Fibroblast of upper back skin (primary cell): ENCODE measurements around the gene AKAP6.
"Not testable (repeated sequence)": the region's sequence is repeated elsewhere in the genome, so short reads cannot be mapped to it uniquely, and the experiment has no call there.

Source experiments
- DNase-seq: peaks from one replicate; pipeline ENCODE4 v3.0.0-alpha.2; 2013

Gene AKAP6

DNA sequence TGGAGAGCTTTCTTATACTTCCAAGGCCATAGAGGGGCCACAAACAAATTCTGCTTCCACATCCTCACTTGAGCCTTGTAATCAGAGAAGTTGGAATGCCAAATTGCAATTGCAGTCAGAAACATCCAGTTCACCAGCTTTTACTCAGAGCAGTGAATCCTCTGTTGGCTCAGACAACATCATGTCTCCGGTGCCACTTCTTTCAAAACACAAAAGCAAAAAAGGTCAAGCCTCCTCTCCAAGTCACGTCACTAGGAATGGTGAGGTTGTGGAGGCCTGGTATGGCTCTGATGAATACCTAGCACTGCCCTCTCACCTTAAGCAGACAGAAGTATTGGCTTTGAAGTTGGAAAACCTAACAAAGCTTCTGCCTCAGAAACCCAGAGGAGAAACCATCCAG, 217.1 kb downstream of the AKAP6 start:
- no peak for DNase-seq

DNA sequence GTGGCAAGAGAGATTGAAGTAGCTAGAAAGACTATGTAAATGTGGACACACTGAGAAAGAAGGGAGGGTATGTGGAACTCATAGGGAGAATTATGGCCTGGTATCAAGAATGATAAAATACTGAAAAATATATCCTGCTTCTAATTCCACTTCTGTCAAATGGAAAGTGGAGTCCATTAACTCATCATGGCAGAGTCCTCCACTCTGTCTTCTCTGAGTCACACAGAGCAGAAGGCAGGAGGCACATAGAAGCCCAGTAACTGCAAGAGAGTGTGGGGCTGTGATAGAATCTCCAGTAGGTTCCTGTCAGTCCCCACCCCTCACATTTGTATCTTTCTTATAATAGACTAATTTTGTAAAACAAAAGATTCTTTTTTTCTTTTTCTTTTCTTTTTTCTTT, 223.7 kb downstream of the AKAP6 start:
- no peak for DNase-seq

DNA sequence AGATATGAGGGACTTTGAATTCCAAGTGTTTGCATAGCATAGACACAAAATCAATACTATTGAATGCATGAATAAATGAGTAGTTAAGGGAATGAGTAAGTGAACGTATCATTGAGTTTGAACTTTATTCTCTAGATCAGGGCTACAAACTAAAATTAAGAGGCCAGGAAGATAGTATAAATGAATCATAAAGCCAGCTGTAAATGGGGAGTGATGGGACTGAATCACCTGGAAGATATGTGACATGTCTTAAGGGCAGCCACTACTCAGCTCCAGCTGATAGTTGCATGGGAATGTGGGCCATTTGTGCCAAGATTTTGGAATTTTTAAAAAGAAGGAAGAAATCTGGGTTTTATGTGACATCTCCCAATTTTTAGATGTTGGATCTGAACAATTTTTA, 229.9 kb downstream of the AKAP6 start:
- DNase-seq, result peak; percentile 49

DNA sequence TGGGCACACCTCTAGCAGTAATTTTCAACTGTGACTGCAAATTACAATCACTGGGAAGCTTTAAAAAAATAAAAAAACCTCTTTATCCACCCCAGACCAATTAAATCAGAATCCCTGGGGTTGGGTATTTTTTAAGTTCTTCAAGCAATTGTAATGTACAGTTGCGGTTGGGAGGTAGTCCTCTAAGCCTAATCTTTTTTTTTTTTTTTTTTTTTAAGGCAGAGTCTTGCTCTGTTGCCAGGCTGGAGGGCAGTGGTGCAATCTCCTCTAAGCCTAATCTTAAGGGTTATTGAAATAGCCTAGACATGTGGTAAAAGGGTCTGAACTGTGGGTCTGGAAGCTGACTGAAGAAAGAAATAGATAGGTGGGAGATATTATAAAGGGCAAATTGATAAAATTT, 230.5 kb downstream of the AKAP6 start:
- peak; percentile 28 for DNase-seq

DNA sequence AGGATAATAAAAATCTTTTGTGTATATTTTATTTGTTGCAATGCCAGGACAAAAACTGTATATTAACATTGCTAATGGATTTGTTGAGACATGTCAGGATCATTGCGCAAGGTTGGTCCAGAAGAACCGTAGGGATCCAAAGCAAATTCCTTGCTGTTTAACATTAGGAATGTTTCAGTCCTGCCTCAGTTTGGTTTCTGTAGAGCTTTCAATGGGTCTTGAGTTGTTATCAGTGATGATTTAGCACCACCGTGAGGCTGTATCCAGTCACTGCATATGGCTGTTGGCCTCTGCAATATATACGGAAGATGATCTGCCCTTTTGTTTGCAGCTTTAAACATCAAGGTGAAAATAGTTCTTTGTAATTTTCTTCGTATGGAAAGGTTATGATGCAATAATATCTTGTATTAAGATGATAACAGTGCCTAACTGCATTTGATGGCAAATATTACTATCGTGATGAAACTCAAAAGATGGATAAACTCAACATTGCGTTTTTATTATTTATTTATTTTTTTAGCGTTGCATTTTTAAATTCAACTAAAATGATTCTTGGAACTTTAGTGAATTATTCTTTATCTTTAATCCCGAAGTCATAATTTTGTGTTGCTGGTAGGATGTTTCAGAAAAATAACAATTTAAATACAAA, 231.2 kb downstream of the AKAP6 start:
- peak; percentile 84 for DNase-seq

DNA sequence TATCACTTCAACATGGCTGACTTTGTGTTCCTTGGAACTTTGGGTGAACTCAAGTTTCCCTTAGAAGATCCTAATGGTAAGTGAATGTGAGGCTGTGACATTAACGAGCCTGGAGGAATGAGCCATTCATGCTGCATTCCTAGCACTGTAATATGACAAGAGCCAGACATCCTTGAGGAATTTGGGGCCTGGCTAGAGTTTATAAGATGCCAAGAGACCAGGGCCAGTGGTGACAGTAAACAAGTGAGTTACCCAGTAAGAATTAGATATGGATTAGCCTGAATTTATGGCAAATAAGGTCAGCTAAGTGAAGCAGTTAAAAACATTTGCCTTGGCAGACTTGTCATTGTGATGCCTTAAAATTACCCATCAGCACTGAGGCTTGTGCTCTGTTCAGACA, 232.4 kb downstream of the AKAP6 start:
- peak; percentile 75 for DNase-seq

DNA sequence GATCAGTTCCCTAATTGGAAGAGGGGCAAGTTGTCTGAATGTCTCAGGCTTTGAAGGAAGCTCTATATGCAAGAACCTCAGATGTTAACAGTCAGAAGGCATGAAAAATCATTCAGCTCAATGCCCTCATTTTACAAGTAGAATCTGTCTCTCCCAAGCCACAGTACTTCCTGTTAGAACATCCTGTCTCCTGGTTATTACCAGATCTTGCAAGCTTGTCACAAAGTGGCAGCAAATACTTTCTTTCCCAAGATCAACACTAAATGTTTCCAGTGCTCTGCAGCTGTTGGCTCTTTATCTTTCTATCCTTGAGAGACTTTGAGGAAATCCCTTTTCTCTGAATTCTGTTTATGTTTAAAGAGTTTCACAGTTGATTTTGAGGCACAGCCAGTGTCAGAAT, 235.5 kb downstream of the AKAP6 start:
- peak; percentile 34 for DNase-seq

DNA sequence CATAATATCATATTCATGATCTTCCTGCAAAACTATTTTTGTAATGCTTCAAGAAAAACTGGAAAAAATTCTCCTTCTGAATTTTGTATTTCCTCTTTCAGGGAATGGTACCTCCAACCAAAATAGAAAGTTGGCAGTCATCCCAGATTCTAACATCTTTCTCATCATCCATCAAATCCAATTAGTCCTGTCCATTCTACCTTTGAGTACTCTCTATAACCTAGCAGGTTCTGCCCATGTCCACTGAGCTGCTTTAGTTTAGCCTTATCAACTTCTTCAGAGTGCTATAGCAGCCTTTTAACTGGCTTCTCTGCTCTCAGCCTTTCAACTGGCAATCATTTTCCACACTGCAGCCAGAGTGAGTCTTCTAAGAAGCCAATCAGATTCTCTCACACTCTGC, 236.2 kb downstream of the AKAP6 start:
- DNase-seq, result peak; percentile 21

DNA sequence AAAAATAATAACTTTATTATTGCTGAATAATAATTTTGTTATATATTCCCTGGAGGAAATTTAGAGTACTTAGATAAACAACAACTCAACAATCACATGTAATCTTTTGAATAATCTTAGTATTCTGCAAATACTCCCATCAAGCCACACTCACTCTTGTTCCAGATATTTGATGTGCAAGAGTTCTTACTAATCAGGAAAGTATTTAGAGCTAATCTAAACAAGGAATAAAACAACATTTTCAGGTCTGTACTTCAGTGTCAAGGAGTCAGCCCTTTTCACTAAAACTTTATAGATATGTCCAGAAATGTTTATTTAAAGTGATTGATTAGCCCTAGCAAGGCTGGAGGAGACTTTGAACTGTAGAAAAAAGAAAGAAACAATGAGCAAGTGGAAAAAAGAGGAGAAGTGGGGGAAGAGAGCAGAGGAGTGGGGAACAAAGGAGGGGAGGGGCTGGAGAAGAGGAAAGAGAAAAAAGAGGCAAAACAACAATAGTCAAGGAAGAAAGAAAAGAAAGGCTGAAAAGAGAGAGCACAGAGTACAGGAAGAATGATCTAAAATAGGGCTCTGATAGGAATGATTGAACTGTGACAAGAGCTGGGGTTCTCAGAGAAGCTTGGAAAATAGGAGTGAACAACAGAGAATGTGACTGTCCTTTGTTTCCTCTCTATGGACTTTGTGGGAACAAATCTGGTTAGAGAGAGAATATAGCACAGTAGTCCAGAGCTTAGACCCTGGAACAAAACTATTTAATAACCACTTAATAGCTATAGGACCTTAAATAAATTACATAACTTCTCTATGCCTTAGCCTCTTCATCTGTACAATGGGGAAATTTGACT, 238.7 kb downstream of the AKAP6 start:
- peak; percentile 34 for DNase-seq

DNA sequence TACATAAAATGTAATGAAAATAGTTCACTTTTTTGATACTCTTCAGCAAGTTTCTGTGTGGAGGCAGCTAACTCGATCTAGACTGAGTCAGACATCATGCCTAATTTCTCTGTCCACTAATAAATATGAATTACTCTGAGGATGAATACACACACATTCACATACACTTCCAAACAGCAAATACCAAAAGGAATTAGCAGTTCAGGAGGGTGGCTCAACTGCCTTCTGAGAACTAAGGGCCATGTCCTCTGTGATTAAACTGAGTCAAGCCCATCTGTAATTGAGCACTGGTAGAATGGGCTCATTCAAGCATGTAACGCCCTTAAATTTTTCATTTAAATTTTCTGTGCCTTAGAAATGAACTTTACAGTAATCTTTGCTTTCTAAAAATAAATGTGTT, 242.5 kb downstream of the AKAP6 start:
- DNase-seq, result no peak

DNA sequence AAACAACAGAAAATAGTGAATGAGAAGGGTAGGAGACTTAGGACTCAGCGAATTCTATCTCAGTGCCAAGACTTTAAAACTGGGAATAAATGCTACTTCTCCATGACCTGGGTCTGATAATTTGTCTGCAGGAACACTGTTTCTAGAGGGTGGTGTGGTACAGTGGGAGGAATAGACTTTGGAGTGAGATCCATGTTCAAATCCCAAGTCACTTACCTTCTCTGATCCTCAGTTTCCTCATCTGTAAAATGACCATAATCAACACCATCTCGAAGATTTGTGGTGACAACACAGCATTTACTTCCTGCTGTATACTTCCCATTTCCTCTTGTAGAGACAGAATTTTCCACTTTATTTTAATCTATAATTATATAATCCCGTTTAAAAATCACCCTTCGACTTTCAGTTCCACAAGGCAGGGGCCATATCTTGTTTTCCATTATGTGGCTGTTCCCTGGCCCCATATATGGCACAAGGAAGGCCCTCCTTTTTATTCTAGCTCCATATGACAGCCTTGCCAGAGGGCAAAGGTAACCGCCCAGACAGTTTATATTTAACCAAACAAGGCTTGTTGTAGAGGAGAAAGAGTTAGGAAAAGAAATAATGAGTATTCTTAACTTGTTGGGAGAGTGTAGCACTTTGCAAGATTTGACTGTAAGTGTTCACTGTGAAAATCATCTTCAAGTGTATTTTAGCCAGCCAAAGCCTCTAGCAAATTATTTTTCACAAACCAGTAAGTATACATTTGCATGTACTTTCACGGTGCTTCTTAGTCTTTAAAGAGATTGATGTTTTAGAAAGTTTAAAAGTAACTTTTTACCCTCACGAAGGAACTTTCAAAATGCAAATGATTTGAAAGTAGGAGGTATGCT, 243.1 kb downstream of the AKAP6 start:
- DNase-seq, result no peak

DNA sequence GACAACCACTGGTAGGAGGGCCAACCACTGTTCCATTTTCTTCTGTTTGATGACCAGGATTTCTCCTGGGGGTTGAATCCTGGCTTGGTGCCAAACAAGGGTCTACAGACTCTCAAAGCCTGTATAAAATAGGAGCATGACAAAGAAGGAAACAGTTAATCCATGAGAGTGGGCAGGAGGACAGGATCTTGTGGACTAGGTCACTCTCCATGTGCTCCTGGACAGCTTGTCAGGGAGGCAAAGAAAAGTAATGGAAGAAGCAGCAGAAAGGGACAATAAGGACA, 243.7 kb downstream of the AKAP6 start:
- DNase-seq, result no peak

DNA sequence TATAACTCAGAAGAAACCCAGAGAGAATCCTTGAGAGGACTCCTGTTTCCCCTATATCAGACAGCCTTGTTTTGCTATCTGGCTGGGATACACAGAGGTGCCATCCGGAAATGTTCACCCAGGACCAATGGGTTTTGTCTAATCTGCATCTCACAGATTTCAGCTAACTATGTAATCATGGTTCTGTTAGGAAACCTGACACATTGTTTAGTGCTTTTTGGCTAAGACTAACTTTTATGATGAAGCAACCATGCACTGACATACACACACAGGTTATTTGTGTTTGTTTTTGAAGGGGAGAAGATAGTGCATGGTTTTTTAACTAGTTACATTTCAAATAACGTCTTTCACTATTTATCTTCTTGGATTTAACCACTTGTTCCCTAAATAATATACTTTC, 245.2 kb downstream of the AKAP6 start:
- DNase-seq, result no peak

DNA sequence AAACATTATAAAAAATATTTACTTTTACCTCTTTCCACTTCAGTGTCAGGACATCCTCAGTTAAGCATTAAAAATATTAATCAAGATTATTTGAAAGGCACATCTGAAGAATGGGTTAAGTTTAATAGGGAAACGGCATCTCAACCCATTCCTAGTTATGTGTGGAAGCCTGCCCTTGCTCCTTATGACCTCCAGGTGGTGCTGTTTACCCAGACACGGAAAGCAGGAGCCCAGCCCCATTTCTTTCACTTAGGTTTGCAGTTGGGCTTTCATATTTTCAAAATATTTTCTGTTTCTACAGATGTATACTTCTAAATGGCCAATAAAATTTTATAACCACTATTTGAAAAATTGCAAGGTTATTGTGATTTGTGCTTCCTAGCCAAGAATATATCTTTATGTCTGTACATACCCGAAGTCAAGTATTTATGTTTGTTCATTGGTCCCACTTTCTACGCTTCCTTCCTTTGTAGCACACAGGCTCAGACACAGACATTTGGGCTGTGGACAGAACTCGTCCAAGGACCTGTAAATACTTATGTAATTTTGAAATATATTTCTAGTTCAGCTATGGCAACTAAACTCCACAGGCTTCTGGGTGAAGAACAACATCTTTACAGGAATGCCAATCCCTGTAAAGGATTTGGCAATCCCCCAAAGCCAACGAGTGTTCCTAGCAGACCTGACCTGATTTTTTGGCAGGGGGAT, 247.1 kb downstream of the AKAP6 start:
- DNase-seq, result peak; percentile 63

DNA sequence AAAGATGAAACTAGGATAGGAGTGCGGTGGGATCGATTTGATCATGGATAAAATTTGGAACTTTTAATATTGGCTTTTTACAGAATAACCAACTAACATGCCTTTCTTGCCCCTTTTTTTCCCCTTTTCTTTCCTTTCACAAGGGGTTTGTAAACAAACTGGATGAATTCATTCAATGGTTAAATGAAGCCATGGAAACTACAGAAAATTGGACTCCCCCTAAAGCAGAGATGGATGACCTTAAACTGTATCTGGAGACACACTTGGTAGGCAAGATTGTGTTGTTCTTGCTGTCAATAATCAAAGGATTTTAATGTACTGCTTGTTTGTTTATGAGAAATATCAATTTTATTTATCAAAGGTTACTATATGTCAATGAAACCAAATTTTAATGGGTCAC, 247.9 kb downstream of the AKAP6 start:
- DNase-seq, result no peak

DNA sequence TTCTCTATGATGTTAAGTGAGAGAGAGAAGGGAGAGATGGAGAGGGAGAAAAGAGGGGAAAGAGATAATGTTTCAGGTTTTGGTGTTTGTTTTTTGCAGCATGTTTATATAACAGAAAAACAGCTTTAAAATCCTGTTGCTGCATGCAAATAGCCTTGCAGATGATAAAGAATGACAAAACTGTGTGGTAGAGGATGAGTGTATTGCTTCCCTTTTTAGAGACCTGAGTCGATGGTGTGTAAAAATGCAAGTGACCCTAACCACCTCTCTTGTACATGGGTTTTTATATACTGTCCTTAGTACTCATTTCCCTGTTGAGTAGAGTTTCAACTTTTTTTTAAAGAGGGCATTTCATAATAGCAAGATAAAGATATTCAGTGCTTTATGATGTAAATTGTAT, 249.1 kb downstream of the AKAP6 start:
- DNase-seq, result no peak

DNA sequence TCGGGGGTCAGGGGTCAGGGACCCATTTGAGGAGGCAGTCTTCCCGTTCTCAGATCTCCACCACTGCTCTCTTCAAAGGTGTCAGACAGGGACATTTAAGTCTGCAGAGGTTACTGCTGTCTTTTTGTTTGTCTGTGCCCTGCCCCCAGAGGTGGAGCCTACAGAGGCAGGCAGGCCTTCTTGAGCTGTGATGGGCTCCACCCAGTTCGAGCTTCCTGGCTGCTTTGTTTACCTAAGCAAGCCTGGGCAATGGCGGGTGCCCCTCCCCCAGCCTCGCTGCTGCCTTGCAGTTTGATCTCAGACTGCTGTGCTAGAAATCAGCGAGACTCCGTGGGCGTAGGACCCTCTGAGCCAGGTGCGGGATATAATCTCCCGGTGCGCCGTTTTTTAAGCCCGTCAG, 254.3 kb downstream of the AKAP6 start:
- not testable (repeated sequence) for DNase-seq

DNA sequence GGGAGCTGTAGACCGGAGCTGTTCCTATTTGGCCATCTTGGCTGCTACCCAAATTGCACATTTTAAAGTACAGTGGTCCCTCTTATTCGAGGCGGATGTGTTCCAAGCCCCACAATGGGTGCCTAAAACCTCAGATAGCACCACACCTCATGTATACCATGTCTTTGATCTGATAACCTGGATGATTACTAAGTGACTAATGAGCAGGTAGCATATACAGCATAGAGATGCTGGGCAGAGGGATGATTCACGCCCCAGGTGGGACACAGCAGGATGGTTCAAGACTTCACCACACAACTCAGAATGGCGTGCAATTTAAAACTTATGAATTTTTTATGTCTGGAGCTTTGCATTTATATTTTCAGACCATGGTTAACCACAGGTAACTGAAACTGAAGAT, 255.0 kb downstream of the AKAP6 start:
- no peak for DNase-seq

DNA sequence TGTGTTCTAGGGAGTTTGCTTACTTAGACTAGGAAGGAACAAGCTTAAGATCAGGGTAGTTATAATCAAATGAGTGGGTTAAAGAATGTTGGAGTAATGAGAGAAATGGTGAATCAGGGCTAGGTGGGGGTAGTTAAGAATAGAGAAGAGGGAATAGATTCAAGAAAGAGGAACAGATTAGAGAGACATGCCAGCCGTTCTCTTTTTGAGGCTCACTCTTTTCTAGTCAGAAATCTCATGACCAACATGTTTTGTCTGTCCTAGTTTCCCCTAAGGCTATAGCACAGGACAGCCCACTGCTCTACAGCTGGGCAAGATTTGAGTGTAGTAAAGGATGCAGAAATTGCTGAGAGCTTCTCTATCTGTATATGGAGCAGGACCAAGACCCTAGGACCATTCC, 258.4 kb downstream of the AKAP6 start:
- DNase-seq, result no peak

DNA sequence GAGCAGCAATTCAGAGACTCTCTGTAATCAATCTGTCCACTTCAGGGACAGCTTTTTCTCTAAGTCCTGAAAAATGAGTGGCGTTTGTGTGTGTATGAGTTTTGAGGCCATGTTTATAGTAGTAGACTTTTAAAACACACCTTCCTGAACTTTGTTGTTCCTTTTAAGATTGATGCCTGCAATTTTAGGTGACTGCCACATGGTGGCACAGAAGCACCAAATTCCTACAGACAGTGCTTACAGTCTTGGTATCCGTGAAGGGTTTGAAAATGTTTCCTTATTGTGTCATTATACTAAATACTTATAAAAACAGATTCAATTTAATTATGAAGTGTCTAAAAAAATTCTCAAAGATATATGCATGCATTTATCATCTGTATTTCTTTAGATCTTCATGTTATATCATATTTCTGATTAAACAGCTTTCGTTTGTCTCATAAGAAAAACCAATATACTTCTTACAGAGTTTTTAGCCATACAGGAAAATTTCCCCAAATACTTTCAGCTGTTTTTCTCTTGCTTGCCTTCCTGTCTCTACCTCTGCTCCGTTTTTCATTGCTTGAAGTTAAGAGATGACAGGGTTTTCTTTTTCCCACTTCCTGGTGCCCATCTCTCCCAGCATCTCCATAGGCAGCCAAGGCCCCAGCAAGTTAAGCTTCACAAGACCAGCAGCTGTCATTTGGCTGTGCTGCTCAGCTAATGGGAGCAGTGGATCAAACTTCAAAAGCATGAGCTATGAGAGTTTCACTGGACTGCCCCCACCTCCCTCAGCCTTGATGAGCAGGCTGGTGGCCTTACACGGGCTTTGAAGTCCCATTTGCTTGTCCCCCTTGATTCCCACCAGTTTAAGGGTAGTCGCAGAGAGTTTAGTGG, 259.6 kb downstream of the AKAP6 start:
- DNase-seq, result peak; percentile 60

DNA sequence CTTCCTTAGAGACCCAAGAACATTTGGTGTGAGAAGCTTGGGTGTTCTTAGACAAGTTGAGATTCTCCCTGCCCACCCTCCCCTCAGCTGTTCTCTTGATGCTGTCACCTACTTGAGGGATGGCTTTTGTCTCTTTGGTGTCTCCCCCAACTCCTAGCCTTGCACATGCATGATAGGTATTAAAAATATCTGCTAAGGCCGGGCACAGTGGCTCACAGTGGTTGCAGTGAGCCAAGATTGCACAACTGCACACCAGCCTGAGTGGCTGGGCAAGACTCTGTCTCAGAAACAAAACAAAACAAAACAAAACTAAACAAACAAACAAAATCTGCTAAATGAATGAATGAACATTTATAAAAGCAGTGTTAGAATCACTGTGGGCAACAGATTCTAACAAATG, 261.1 kb downstream of the AKAP6 start:
- DNase-seq, result no peak

DNA sequence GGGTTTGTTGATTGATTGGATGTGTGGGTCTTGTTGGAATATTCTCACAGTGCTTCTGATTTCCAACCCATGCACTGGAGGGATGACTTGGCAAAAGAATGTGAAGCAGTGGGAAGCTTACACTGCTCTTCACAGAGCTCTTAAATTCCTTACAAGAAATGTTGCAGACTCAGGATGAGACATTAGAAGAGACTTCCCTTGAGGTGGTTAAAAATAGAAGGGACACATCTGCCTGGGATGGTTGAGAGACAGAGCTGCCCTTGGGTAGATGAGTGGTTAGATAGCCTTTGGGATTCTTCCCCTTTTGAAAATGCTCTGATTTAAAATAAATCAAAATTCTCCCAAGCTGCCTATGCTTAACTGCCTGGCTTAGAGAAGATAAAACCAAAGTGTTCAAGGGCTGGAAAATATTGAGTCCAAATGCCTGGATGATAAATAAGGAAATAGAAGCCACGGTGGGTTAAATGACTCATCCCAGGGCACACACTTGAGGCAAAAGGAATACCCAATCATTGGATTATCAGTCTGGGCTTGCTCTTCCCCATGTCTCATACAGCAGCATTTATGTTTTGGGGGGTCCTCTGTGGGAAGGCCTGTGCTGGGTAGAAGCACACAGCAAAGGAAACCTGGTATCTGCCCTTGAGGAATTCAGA, 264.3 kb downstream of the AKAP6 start:
- peak; percentile 95 for DNase-seq
